Activated CD4-positive, alpha-beta T cell treated with anti-CD3 and anti-CD28 coated beads, Interleukin-2, amount 10 ng/mL, durations not matched to agents 7 days and 5 days (primary cell): ENCODE data around the gene PDLIM7. TPM values are rescaled to one million over a fixed set of nuclear protein-coding genes. Genes with fewer than 3 reads are reported as not detected.

Source experiments
- CTCF ChIA-PET: fragments of 350-600 bp; sonication (Branson Sonifier 250); formaldehyde crosslinking; loops from one replicate; lab custom pipeline; 2021; ENCODE audit warnings: antibody characterized with exemption; lab: Charles Lee
- POLR2A ChIA-PET: fragments of 350-600 bp; sonication (Branson Sonifier 250); formaldehyde crosslinking; loops from one replicate; lab custom pipeline; 2021; ENCODE audit warnings: antibody characterized with exemption; lab: Charles Lee
- DNase-seq: peaks from one replicate; pipeline ENCODE4 v3.0.0-alpha.2; 2020
- H3K27ac Mint-ChIP-seq: one replicate; pipeline ENCODE4 v1.8.0; 2021; ENCODE audit warnings: mild to moderate bottlenecking, moderate library complexity, mixed read lengths
- H3K27me3 Mint-ChIP-seq: one replicate; pipeline ENCODE4 v1.8.0; 2021; ENCODE audit warnings: mixed read lengths
- H3K36me3 Mint-ChIP-seq: one replicate; pipeline ENCODE4 v1.8.0; 2021; ENCODE audit warnings: low read depth, mixed read lengths
- H3K4me1 Mint-ChIP-seq: one replicate; pipeline ENCODE4 v1.8.0; 2021; ENCODE audit warnings: mixed read lengths
- H3K4me3 Mint-ChIP-seq: one replicate; pipeline ENCODE4 v1.8.0; 2021; ENCODE audit warnings: mild to moderate bottlenecking, moderate library complexity, mixed read lengths
- H3K9me3 Mint-ChIP-seq: one replicate; pipeline ENCODE4 v1.8.0; 2021; ENCODE audit warnings: mixed read lengths
- total RNA-seq, 2 experiments: library from RNA; stranded (reverse); gene quantifications; one replicate each; pipeline ENCODE4 v1.2.3, GENCODE V29; 2021

The PDLIM7 gene
- total RNA-seq, 2 experiments from 2014 or later, result 31.6 to 32.4 TPM

DNA sequence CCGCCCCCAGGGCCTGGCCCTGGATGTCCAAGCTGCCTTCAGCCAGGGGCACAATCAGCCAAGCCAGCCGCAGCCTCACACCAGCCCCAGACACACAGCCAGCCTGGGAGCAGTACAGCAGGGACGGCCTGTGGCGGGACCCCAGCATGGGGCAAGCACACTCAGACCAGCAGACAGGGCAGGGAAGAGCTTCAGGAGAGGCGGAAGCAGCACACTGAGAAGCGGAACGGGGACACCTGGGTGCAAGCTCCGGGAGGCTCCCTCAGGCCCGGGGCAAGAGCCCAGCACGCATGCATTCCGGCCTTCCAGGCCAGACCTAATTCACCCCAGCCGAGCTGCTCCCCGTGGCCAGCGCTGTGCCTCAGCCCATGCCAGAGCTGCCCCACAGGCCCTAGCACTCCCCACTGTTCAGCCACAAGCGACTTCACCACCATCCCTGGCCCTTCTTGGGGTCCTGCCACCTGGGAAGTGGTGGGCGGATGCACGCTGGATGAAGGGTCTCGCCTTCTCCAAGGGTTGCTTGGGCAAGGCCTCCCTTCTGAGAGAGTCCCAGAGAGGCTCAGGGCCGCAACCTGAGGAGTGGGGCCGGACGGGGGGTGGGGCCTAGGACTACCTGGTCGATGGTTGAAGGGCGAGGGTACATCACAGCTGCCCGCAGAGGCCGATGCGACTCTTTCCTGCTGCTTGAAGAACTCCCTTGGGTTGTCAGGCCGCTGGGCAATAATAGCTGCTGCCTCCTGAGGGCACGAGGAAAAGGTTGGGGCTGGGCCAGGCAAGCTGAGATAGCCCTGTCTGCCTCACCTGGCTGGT lies 37.4 kb downstream of the PDLIM7 start:
- CTCF ChIA-PET, result interaction anchor here (0.6 to 46.8 kb wide), 6 partner anchors 14 to 292 kb away, joined by 3 to 1643 read pairs (median 3); partner anchors contain the start of genes F12, GRK6, PDLIM7 and PFN3
- H3K9me3 Mint-ChIP-seq, result no peaks in the 10 kb centered on the region

GRCh38 chr5:177459357-177459756 lies 38.0 kb downstream of the PDLIM7 start:
- no peaks in the 10 kb centered on the region for H3K36me3 Mint-ChIP-seq
- CTCF ChIA-PET, result interaction anchor here (1.1 to 46.8 kb wide), 4 partner anchors 11 to 51 kb away, joined by 3 to 1643 read pairs (median 34); partner anchors contain the start of genes F12, GRK6, PFN3 and SLC34A1

More for the DNA sequence above, 37.4 kb downstream of the PDLIM7 start:
- no peaks in the 10 kb centered on the region for H3K27me3 Mint-ChIP-seq
- POLR2A ChIA-PET, result no interaction called here
- peaks cover 28% of the 10 kb centered on the region for H3K4me1 Mint-ChIP-seq
- no peak overlapping the region for H3K4me3 Mint-ChIP-seq
- H3K36me3 Mint-ChIP-seq, result no peaks in the 10 kb centered on the region
- no peak for DNase-seq
- no peak overlapping the region for H3K27ac Mint-ChIP-seq

GRCh38 chr5:177458912-177459350 lies 38.5 kb downstream of the PDLIM7 start:
- Mint-ChIP-seq H3K9me3 (no peaks in the 10 kb centered on the region), H3K4me1 (peaks cover 29% of the 10 kb centered on the region), H3K27me3 (peaks cover 1% of the 10 kb centered on the region), H3K4me3 (no peak overlapping the region), H3K36me3 (no peaks in the 10 kb centered on the region), H3K27ac (no peak overlapping the region)
- no peak for DNase-seq
- POLR2A ChIA-PET, result interaction anchor here (0.7 kb wide), 1 partner anchor 69 kb away, joined by 4 read pairs; no protein-coding TSS in a partner anchor
- CTCF ChIA-PET, result interaction anchor here (1.9 to 46.8 kb wide), 4 partner anchors 11 to 50 kb away, joined by 4 to 1643 read pairs (median 38); partner anchors contain the start of genes F12, GRK6, PFN3 and PRR7

More at GRCh38 chr5:177459357-177459756, 38.0 kb downstream of the PDLIM7 start:
- no peak for DNase-seq
- Mint-ChIP-seq H3K27ac (no peak overlapping the region), H3K9me3 (no peaks in the 10 kb centered on the region), H3K27me3 (no peaks in the 10 kb centered on the region), H3K4me1 (peaks cover 28% of the 10 kb centered on the region), H3K4me3 (no peak overlapping the region)
- POLR2A ChIA-PET, result no interaction called here

DNA sequence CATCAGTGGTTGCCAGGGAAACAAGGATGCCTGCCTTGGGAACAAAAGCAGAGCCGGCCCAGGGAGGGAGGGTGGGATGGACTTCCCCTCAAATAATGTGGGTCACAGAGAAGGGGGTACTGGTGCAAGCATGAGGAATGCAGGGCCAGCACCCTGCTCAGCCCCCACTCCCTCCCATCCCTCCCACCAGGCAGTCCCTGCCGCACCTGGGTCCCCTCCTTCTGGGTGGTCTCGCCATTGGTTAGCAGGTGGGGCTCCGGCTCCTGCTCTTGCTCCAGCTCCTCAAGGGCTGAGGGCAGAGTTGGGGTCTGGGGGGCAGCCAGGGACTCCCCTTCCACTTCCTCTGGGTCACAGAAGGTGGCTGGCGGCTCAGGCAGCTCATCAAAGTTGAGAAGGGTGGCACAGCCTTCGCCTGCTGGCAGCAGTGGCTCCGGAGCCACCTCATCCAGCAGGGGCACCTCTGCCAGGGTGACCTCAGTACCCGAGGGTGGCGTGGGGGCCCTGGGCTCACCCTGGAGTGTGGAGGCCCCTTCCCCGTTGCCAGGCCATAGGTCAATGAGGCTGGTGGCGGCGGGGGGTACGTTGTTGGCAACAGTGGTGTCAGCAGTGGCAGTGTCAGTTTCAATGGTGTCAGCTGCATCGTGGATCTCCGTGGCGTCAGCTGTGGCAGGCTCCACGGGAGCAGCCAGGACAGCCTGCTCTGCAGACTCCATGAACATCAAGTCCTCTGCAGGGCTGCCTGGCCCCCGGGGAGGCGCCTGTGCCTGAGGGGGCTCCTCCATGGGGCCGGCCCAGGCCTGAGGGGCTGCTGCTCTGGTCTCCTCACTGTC lies 39.3 kb downstream of the PDLIM7 start:
- Mint-ChIP-seq H3K9me3 (no peaks in the 10 kb centered on the region), H3K36me3 (no peaks in the 10 kb centered on the region), H3K27me3 (peaks cover 10% of the 10 kb centered on the region), H3K4me3 (no peak overlapping the region), H3K4me1 (peaks cover 37% of the 10 kb centered on the region), H3K27ac (no peak overlapping the region)
- ChIA-PET CTCF (interaction anchor here (0.8 to 46.8 kb wide), 14 partner anchors 10 to 154 kb away, joined by 3 to 1643 read pairs (median 4); partner anchors contain the start of genes F12, GRK6, PFN3 and PRELID1), POLR2A (no interaction called here)
- DNase-seq, result no peak

- Mint-ChIP-seq H3K9me3 (no peaks in the 10 kb centered on the region), H3K4me3 (peak overlapping the region; percentile 51), H3K4me1 (peaks cover 35% of the 10 kb centered on the region), H3K27ac (no peak overlapping the region), H3K27me3 (peaks cover 11% of the 10 kb centered on the region), H3K36me3 (no peaks in the 10 kb centered on the region)
- ChIA-PET CTCF (interaction anchor here (0.6 to 46.8 kb wide), 19 partner anchors 8 to 154 kb away, joined by 3 to 1643 read pairs (median 4); partner anchors contain the start of genes F12, GRK6, PFN3 and PRELID1), POLR2A (interaction anchor here (0.6 kb wide), 1 partner anchor 58 kb away, joined by 3 read pairs; no protein-coding TSS in a partner anchor)
- peak; percentile 62 for DNase-seq
Measured at GRCh38 chr5:177456976-177457851, 40.2 kb downstream of the PDLIM7 start.

GRCh38 chr5:177456591-177456964 lies 40.8 kb downstream of the PDLIM7 start:
- peak overlapping the region; percentile 74 for H3K4me3 Mint-ChIP-seq
- H3K27me3 Mint-ChIP-seq, result peaks cover 11% of the 10 kb centered on the region
- DNase-seq, result no peak
- peak overlapping the region; percentile 41 for H3K27ac Mint-ChIP-seq
- ChIA-PET CTCF (interaction anchor here (0.6 to 46.8 kb wide), 12 partner anchors 8 to 153 kb away, joined by 3 to 1643 read pairs (median 7); partner anchors contain the start of genes F12, GRK6, PFN3 and PRELID1), POLR2A (no interaction called here)
- H3K9me3 Mint-ChIP-seq, result no peaks in the 10 kb centered on the region
- peaks cover 31% of the 10 kb centered on the region for H3K4me1 Mint-ChIP-seq
- H3K36me3 Mint-ChIP-seq, result no peaks in the 10 kb centered on the region

DNA sequence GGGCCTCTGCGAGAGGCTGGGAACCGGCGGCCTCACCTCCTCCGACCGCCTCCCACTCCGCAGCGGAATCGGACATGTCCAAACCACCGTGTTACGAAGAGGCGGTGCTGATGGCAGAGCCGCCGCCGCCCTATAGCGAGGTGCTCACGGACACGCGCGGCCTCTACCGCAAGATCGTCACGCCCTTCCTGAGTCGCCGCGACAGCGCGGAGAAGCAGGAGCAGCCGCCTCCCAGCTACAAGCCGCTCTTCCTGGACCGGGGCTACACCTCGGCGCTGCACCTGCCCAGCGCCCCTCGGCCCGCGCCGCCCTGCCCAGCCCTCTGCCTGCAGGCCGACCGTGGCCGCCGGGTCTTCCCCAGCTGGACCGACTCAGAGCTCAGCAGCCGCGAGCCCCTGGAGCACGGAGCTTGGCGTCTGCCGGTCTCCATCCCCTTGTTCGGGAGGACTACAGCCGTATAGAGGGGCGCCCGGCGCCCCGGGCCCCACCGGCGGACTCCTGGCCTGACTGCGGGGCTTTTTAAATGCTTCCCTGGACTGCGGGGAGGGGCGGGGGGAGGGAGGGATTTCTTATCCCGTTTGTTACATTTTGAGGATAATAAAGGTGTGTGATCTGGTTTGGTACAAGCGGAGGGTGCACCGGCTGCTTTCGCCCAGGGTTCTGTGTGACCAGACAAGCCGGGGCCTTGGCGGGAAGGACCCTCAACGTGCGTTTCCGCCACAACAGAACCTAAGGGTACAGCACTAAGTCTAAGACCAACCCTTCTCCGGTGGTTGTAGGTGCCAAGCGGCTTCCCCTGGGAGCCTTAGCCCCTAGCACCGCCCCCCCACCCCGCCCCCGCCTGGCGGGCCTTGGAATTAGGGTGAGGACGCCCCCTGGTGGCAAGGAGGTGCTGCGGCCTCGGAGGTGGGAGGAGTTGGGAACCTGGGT lies 41.5 kb downstream of the PDLIM7 start:
- Mint-ChIP-seq H3K27me3 (peaks cover 11% of the 10 kb centered on the region), H3K36me3 (no peaks in the 10 kb centered on the region), H3K9me3 (no peaks in the 10 kb centered on the region), H3K4me3 (peak overlapping the region; percentile 74), H3K27ac (peak overlapping the region; percentile 82), H3K4me1 (peaks cover 28% of the 10 kb centered on the region)
- DNase-seq, result peak; percentile 95
- ChIA-PET POLR2A (interaction anchor here (1.2 kb wide), 1 partner anchor 67 kb away, joined by 4 read pairs; no protein-coding TSS in a partner anchor), CTCF (interaction anchor here (0.6 to 46.8 kb wide), 34 partner anchors 7 to 348 kb away, joined by 3 to 1643 read pairs (median 5); partner anchors contain the start of genes DDX41, F12, GRK6 and PDLIM7)

DNA sequence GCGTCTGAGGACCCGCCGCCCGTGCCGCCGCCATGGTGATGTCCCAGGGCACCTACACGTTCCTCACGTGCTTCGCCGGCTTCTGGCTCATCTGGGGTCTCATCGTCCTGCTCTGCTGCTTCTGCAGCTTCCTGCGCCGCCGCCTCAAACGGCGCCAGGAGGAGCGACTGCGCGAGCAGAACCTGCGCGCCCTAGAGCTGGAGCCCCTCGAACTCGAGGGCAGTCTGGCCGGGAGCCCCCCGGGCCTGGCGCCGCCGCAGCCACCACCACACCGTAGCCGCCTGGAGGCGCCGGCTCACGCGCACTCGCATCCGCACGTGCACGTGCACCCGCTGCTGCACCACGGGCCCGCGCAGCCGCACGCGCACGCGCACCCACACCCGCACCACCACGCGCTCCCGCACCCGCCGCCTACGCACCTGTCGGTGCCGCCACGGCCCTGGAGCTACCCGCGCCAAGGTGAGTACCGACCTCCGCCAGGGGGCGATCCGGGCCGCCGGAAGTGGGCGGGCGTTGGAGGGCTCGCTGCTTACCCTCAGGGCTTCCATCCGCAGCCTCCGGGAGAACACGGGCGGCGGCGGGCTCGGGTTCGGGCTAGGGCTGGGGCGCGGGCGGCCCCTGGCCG lies 42.3 kb downstream of the PDLIM7 start:
- peaks cover 11% of the 10 kb centered on the region for H3K27me3 Mint-ChIP-seq
- H3K27ac Mint-ChIP-seq, result peak overlapping the region; percentile 68
- ChIA-PET CTCF (interaction anchor here (0.6 to 46.8 kb wide), 34 partner anchors 8 to 348 kb away, joined by 3 to 1643 read pairs (median 4); partner anchors contain the start of genes DDX41, F12, GRK6 and PDLIM7), POLR2A (interaction anchor here (1.2 kb wide), 1 partner anchor 66 kb away, joined by 4 read pairs; no protein-coding TSS in a partner anchor)
- peak; percentile 91 for DNase-seq
- H3K4me1 Mint-ChIP-seq, result peaks cover 28% of the 10 kb centered on the region
- no peaks in the 10 kb centered on the region for H3K9me3 Mint-ChIP-seq
- peak overlapping the region; percentile 61 for H3K4me3 Mint-ChIP-seq
- no peaks in the 10 kb centered on the region for H3K36me3 Mint-ChIP-seq

DNA sequence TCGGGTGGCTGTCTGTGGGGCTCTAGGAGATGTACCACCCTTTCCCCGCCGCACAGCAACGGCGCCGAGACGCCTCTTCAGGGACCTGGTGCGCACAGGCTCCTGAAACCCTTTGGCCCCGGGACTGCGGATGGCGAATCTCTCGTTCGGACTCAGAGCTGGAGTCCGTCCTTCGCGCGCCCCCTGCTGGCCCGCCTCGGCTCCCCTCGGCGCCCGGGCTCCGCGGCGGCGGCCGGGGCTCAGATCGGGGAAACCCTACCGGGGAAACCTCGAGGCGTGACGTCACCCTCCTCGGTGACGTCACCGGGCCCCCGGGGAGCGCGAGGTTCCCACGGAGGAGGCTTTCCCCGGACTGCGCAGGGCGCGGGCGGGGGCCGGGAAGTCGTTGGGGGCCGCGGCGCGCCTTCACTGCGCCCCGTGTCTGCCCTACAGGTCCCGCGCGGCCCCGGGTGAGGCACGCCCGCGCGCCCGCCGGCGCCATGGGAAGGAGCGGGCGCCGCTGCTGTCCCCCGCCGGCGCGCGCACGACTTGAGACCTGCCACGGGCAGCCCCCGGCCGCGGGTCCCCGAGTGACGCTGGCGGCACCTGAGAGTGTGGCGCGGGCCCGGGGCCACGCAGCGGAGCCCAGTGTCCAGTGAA lies 42.9 kb downstream of the PDLIM7 start:
- DNase-seq, result peak; percentile 90
- Mint-ChIP-seq H3K4me3 (peak overlapping the region; percentile 68), H3K9me3 (no peaks in the 10 kb centered on the region), H3K27ac (peak overlapping the region; percentile 68), H3K27me3 (peaks cover 11% of the 10 kb centered on the region), H3K36me3 (no peaks in the 10 kb centered on the region), H3K4me1 (peaks cover 28% of the 10 kb centered on the region)
- CTCF ChIA-PET, result interaction anchor here (0.6 to 46.8 kb wide), 33 partner anchors 9 to 326 kb away, joined by 3 to 1643 read pairs (median 5); partner anchors contain the start of genes B4GALT7, DDX41, DOK3 and F12
- POLR2A ChIA-PET, result interaction anchor here (0.6 to 1.2 kb wide), 2 partner anchors 9 to 65 kb away, joined by 3 to 4 read pairs; no protein-coding TSS in a partner anchor
